Stimulated activated CD4-positive, alpha-beta T cell treated with anti-CD3 and anti-CD28 coated beads, Interleukin-1b, Interleukin-23, amount 100 ng/mL, for 48 hours (primary cell): ENCODE results near the gene RHOD.

ENCODE experiments used
- DNase-seq: peaks from one replicate; pipeline ENCODE4 v3.0.0-alpha.2; 2020

RHOD gene

GRCh38 chr11:67062526-67063373 is 6.1 kb downstream of the RHOD start:
- no peak for DNase-seq

GRCh38 chr11:67066333-67066709 is 9.7 kb downstream of the RHOD start:
- no peak for DNase-seq

GRCh38 chr11:67071420-67072284 is 15.0 kb downstream of the RHOD start:
- peak; percentile 78 for DNase-seq

GRCh38 chr11:67072295-67072694 is 15.6 kb downstream of the RHOD start:
- DNase-seq, result no peak

- no peak for DNase-seq
Observed at GRCh38 chr11:67073908-67074307, 17.3 kb downstream of the RHOD start.

- no peak for DNase-seq
Observed at GRCh38 chr11:67076202-67076601, 19.6 kb downstream of the RHOD start.

- DNase-seq, result no peak
Observed at GRCh38 chr11:67079065-67079705, 22.5 kb downstream of the RHOD start.

GRCh38 chr11:67082071-67082791 is 25.6 kb downstream of the RHOD start:
- no peak for DNase-seq

GRCh38 chr11:67083786-67084366 is 27.2 kb downstream of the RHOD start:
- DNase-seq, result no peak

GRCh38 chr11:67085617-67086016 is 29.0 kb downstream of the RHOD start:
- no peak for DNase-seq

- DNase-seq, result no peak
Observed at GRCh38 chr11:67090717-67091116, 34.1 kb downstream of the RHOD start.

- no peak for DNase-seq
Observed at GRCh38 chr11:67095214-67095507, 38.5 kb downstream of the RHOD start.

- DNase-seq, result no peak
Observed at GRCh38 chr11:67098799-67099429, 42.3 kb downstream of the RHOD start.

- no peak for DNase-seq
Observed at GRCh38 chr11:67099831-67100324, 43.2 kb downstream of the RHOD start.

GRCh38 chr11:67102664-67103063 is 46.0 kb downstream of the RHOD start:
- DNase-seq, result no peak

GRCh38 chr11:67105964-67106363 is 49.3 kb downstream of the RHOD start:
- DNase-seq, result no peak

GRCh38 chr11:67111261-67111660 is 54.6 kb downstream of the RHOD start:
- DNase-seq, result no peak

GRCh38 chr11:67113231-67113721 is 56.6 kb downstream of the RHOD start:
- no peak for DNase-seq

GRCh38 chr11:67114275-67114896 is 57.7 kb downstream of the RHOD start:
- DNase-seq, result no peak

- DNase-seq, result no peak
Observed at GRCh38 chr11:67116758-67117105, 60.1 kb downstream of the RHOD start.

- no peak for DNase-seq
Observed at GRCh38 chr11:67117176-67117575, 60.5 kb downstream of the RHOD start.
